HEK293T (cell line): ENCODE results near the gene BPHL.

ENCODE experiments used
- SUZ12 ChIP-seq: fragments of 450-650 bp; IDR thresholded peaks from 2 replicates; pipeline ENCODE4 v1.6.1; 2016; ENCODE audit warnings: mild to moderate bottlenecking
- ZNF384 ChIP-seq: fragments of 450-650 bp; IDR thresholded peaks from 2 replicates; pipeline ENCODE4 v1.6.1; 2016

DNA sequence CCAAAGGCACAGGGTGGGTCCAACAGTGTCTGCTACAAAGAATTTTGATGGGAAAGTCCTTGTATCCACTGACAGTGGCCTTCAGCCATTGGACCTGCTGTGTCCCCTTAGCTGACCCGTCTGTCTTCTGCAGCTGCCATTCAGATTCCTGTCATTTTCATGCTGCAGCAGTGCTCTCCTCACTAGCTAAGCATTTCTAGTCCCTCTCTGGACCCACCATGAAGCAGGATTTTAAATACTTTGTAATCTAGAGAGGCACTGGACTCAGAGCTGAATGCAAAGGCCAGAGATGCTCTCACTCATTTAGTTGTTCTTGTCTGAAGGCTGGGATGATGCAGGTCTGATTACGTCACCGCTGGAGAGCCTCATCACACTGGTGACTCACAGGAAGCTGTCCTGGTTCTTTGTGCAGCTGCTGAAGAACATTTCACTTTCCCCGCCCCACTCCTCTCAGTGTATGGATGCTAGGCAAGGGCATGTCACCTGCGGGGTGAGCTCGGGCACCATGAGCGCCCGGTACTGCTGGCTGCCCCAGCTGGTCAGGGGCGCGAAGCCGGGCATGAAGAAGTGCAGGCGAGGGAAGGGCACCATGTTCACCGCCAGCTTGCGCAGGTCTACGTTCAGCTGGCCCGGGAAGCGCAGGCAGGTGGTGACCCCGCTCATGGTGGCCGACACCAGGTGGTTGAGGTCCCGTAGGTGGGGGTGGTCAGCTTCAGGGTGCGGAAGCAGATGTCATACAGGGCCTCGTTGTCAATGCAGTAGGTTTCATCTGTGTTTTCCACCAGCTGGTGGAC, 58.2 kb downstream of the BPHL start:
- TF ChIP-seq SUZ12 (no peak), ZNF384 (no peak)
